Adipose tissue (tissue), 3 donors: ENCODE results near the gene IFNGR2. TPM values are rescaled to one million over a fixed set of nuclear protein-coding genes. Genes with fewer than 3 reads are reported as not detected.
"Not testable (repeated sequence)": the region's sequence is repeated elsewhere in the genome, so short reads cannot be mapped to it uniquely, and the experiment has no call there.

ENCODE experiments used
- H3K27ac ChIP-seq: one replicate; pipeline ENCODE4 v1.5.1; 2013; ENCODE audit warnings: low read depth, low read length
- WGBS, 3 donors: extraction: QIAGEN DNeasy Blood & Tissue Kit; methylation state at CpG; one replicate each; pipeline ENCODE4 v1.1.7; 2013; 5-methylcytosine and 5-hydroxymethylcytosine counted together
- polyA plus RNA-seq, 3 donors: library from polyadenylated mRNA; stranded (reverse); fragments of 200-250 nt; gene quantifications; one replicate each; pipeline ENCODE4 v1.2.3, GENCODE V29; 2013
- donor health status: healthy with polysubstance abuse.
- donor health status: Bipolar disorder and iron deficiency.
- donor health status: healthy.

The IFNGR2 gene
- polyA plus RNA-seq, 3 donors, result 16.8 to 125 (median 87.6) TPM

DNA sequence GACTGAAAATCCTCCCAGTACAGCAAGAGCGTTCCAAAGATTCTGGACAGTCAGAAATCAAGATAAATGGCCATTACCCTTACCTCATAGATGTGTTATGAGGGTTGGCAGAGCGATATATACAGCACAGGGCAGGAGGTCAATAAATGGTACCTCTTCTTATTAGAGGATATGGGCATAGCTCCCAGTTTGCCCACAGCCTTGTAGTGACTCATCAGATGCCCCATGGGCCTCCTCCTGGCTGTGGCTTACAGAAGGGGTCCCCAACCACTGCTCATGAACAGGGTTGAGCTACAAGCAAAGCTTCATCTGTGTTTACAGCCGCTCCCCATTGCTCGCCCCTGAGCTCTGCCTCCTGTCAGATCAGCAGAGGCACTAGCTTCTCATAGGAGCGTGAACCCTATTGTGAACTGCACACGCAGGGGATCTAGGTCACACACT is 7.3 kb upstream of the IFNGR2 start:
- H3K27ac ChIP-seq, result no peak overlapping the region
- WGBS, 3 donors, result 66 to 72% (median 70%) methylated on average over 6 of the region's 6 CpGs

DNA sequence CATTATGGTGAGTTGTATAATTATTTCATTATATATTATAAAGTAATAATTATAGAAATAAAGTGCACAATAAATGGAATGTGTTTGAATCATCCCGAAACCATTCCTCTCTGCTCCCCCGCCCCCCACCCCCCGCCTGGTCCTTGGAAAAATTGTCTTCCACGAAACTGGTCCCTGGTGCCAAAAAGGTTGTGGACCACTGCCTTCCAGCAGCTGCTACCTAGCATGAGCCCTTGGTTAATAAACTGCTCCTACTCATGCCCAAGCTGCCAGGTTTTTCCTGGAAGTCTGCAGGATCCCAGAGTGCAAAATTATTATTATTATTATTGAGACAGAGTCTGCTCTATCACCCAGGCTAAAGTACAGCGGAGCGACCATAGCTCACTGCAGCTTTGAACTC is 6.8 kb upstream of the IFNGR2 start:
- no peak overlapping the region for H3K27ac ChIP-seq
- WGBS, 3 donors, result 74 to 86% (median 75%) methylated on average over 6 of the region's 6 CpGs

DNA sequence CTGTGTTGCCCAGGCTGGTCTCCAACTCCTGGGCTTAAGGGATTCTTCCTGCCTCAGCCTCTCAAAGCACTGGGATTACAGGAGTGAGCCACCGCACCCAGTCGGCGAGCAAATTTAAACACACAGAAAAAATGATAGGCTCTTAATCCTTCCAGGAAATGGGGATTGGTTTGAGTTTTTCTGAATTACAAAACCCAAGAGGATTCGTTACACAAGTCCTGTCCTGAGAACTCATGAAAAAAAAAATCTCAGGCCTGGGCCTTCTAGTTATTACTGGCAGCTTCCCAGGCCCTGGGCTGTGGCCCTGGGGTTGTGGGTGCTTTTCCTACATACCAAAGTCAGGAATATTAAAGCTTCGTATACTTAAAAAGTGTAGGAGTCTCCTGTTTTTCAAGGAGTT is 6.3 kb upstream of the IFNGR2 start:
- WGBS, 3 donors, result 44 to 80% (median 45%) methylated on average over 5 of the region's 5 CpGs

DNA sequence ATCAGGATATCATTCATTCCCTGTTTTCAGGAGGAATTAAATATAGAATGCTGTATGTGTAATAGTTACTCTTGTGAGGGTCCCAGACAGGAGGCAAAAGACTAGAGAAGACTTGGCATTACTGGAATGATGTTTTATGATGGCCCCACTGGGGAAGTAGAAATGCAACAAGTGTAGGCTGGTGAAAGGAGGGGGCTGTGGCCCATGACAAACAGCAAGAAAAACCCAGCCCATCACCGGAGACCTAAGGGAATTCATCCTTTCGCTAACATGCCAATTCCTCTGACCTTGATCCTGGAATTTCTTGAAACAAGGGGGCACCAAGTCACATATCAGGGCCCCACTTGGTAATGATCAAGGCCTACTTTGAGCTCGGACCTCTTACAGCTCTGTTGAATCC is 5.5 kb upstream of the IFNGR2 start:
- H3K27ac ChIP-seq, result no peak overlapping the region
- WGBS, 3 donors, result 83 to 96% (median 91%) methylated on average over 3 of the region's 3 CpGs

More for the DNA sequence above, 6.3 kb upstream of the IFNGR2 start:
- no peak overlapping the region for H3K27ac ChIP-seq

DNA sequence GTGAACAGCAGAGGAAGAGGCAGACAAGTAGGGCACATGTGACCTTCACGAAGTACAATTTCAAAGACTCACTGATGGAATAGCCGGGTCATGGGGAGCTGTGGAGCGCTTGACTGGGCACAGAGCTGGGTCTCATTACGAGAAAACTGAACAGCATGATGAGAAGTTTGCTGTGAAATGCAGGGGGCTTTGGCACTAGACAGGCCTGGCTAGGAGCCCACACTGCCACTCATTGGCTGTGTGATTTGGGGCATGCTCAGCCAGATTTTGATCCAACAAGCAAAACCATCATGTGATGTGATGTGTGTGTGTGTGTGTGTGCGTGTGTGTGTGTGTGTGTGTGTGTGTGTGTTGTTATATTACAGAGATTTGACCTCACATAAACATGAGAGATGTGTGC is 4.9 kb upstream of the IFNGR2 start:
- 80 to 92% (median 87%) methylated on average over 5 of the region's 5 CpGs for WGBS, 3 donors
- no peak overlapping the region for H3K27ac ChIP-seq

DNA sequence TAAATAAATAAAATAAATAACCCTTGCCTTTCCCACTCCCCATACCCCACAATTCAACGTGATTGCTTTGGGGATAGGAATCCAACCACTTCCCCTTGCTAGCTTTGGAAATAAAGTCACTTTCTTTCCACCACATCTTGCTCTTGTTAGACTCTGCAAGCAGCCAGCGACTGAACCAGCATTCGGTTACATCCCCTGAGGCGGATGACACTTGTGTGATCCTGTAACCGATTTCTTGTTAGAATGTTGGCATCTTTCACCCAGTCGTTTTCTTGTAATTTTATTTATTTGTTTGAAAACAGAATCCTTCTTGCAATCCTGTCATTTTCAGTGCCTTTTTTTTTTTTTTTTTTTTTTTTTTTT is 1.6 kb upstream of the IFNGR2 start:
- no peak overlapping the region for H3K27ac ChIP-seq
- 45 to 86% (median 48%) methylated on average over 6 of the region's 6 CpGs for WGBS, 3 donors

DNA sequence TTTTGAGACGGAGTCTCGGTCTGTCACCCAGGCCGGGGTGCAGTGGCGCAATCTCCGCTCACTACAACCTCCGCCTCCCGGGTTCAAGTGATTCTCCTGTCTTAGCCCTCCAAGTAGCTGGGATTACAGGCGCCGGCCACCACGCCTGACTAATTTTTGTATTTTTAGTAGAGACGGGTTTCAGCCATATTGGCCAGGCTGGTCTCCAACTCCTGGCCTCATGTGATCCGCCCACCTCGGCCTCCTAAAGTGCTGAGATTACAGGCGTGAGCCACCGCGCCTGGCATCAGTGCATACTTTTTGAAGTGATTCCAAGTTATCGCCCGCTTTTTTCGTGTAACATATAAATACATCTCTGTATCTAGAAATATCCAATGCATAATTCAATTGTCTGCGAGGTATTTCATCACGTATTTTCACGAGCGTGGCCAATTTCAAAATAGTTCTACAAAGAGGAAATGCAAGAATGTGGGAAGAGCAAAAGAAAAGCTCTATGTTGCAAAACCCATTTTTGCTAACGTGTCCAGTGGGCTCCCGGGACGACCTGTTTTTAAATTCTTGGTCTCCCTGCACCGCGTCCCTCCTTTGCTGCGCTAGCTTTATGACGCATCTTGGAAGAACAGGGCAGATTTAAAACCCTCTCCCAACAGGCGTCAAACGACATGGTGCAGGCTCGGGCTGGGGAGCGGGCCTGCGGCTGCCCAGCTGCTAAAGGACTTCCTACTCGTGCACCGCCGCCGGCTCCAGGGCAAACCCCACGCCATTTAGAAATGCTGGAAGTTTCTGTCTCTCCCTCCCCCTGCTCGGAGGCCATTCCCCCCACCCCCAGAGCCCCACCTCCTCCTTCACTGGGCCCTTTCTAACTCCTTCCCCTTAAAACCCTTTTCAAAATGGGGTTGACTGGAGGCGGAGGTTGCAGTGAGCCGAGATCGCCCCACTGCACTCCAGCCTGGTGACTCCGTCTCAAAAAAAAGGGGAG is 923 bp upstream of the IFNGR2 start:
- H3K27ac ChIP-seq, result peak overlapping the region; percentile 100
- 31 to 58% (median 33%) methylated on average over 42 to 45 of the region's 45 CpGs for WGBS, 3 donors

DNA sequence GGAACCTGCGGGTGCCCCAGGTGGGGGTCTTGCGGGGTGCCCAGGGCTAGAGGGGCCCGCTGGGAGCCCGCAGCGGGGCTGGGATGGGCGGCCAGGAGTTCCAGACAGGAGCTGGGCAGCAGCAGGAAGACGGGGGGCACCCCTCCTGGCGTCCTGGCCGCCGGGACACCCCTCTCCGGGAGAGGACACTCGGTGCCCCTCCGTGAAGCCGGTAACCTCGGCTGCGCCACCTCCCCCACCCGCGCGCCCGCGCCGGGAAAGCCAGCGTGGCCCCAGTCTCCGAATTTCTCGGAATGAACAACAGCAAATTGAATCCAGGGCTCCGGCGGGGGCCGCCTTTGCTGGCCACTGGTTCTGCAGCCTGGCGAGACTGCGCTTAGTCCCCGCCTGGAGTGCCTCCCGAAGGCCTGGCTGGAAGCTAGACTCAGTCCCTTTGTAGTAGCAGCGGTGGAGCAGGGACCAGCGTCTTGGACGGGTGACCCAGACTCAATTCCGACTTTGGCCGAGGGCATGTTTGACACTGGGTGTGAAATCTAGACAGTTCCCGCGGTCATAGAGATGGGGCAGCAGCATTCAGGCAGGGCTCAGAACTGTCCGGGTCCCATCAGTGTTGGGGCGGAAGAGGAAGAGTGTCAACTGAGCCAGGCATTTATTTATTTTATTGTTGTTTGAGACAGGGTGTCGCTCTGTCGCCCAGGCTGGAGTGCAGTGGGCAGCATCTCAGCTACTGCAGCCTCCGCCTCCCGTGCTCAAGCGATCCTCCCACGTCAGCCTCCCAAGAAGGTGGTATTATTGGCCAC is 773 bp downstream of the IFNGR2 start:
- H3K27ac ChIP-seq, result peak overlapping the region; percentile 100
- WGBS, 3 donors, result 1 to 4% (median 2%) methylated on average over 43 to 47 of the region's 47 CpGs

DNA sequence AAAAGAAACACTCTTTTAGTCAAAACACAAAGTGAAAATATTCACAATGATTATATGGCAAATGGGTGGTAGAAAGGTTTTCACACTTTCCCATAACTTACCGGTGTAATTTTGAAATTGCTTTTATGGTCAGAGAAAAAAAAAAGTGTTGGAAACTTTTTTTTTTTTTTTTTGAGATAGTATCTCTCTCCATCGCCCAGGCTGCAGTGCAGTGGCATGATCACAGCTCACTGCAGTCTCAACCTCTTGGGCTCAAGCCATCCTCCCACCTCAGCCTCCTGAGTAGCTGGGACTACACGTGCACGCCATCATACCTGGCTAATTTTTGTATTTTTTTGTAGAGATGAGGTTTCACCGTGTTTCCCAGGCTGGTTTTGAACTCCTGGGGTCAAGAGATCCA is 3.3 kb downstream of the IFNGR2 start:
- H3K27ac ChIP-seq, result no peak overlapping the region
- 63 to 66% (median 66%) methylated on average over 5 of the region's 5 CpGs for WGBS, 3 donors

DNA sequence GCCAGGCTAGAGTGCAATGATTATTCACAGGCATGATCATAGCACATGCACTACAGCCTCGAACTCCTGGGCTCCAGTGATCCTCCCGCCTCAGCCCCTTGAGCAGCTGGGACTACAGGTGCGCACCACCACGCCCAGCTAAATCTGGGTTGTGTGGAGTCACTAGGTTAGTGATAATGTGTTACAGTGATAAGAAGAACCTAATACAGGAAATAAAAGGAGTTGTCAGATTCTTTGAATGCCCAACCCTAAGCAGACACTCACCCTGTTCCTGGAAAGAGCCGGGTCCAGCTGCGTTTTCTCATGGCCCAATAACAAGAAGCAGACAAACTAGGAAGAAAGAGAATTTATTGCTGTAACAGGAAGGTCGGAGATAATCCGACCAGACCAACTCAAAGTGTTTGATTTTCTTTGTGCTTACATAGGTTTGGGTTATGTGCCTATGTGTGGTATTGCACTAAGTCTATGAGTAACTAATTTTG is 8.8 kb downstream of the IFNGR2 start:
- H3K27ac ChIP-seq, result no peak overlapping the region
- 42 to 78% (median 71%) methylated on average over 8 of the region's 8 CpGs for WGBS, 3 donors

DNA sequence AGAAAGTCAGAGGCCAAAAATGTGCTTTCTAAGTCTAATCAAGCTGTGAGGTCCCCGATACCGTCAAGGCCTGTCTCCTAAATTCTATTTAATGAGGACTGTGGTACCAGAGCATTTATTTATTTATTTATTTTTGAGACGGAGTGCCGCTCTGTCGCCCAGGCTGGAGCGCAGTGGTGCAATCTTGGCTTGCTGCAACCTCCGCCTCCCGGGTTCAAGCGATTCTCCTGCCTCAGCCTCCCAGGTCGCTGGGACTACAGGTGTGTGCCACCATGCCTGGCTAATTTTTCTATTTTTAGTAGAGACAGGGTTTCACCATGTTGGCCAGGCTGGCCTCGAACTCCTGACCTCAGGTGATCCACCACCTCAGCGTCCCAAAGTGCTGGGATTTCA is 9.2 kb downstream of the IFNGR2 start:
- 73 to 95% (median 87%) methylated on average over 12 of the region's 12 CpGs for WGBS, 3 donors
- not testable (repeated sequence) for H3K27ac ChIP-seq

DNA sequence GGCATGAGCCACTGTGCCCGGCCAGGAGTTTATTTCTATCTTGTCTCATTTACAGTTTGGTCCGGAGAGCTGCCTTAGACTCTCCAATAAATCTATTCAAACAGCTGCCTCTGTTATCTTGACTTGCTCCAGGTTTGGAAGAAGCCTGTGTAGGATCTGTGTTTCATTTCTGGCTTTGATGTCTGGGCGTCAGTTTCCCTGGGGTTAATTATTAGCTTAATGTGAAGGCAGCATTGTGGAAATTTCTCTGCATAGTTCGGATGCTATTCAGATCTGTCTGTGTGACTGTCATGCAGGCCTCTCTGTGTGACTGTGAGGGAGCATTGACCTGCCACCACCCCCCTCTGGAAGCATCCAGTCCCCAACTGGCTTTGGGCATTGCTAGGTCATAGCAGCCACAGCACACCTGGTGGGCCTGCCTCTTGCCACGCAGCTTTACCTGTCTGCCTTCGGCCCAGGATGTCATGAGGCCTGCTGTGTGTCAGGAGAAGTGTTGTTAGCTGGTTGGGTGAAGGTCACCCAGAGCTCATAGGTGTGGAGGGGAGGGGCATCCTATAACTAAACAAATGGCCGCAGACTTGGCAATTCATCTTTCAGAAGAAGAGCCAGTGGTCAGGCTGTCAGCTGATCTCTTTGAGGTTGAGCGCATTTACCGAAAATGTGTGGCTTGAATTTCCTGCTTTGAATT is 9.8 kb downstream of the IFNGR2 start:
- WGBS, 3 donors, result 35 to 63% (median 63%) methylated on average over 9 of the region's 9 CpGs
- H3K27ac ChIP-seq, result no peak overlapping the region

DNA sequence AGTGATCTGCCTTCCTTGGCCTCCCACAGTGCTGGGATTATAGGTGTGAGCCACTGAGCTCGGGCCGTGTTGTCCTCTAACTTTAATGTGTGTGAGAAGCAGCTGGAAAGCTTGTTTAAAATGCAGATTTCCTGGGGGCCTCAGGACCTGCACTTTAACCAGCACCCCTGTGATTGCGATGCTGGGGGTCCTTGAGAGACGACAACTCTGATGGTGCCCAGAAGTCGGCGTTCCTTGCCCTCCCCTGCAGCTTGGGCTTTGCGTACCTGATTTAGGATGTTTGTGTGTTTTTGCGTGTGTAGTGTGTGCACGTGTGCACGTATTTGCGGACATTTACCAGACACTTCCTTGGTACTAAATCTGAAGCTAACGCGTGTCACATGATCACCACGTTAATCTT is 10.9 kb downstream of the IFNGR2 start:
- WGBS, 3 donors, result 81 to 91% (median 90%) methylated on average over 14 of the region's 14 CpGs
- H3K27ac ChIP-seq, result no peak overlapping the region

DNA sequence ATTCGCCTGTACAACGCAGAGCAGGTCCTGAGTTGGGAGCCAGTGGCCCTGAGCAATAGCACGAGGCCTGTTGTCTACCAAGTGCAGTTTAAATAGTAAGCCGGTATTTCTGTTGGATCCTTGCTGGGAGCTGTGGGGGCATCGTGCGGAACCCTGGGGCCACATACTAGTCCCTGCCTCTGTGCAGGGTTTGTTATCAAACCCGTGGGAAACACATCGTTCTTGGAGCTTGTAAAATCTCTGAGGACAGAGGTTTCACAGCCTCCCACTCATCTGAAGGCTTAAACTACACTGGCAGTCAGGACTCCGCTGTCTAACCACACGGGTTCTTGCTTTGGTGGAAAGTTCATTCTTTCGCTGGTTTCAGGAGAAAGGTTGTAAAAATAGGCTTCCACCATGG is 11.7 kb downstream of the IFNGR2 start:
- H3K27ac ChIP-seq, result no peak overlapping the region
- WGBS, 3 donors, result 82 to 88% (median 84%) methylated on average over 11 of the region's 11 CpGs

DNA sequence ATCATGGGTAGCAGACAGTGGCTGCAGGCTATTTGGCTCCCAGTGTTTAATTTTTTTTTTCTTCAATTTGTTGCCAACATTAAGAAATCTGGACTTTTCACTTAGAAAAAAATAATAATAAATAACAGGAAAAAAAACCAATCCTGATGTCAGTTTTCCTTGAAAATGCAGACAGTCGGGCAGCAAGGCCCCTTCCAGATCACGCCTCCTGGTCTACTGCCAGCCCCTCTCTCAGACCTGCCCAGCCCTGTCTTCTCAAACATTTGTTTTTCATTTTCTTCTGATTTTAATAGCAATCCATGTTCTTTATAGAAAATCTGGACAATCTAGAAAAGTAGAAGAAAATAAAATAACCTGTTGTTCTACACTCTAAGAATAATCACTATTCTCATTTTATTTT is 15.5 kb downstream of the IFNGR2 start:
- no peak overlapping the region for H3K27ac ChIP-seq
- WGBS, 3 donors, result 40 to 55% (median 45%) methylated on average over 2 of the region's 2 CpGs

DNA sequence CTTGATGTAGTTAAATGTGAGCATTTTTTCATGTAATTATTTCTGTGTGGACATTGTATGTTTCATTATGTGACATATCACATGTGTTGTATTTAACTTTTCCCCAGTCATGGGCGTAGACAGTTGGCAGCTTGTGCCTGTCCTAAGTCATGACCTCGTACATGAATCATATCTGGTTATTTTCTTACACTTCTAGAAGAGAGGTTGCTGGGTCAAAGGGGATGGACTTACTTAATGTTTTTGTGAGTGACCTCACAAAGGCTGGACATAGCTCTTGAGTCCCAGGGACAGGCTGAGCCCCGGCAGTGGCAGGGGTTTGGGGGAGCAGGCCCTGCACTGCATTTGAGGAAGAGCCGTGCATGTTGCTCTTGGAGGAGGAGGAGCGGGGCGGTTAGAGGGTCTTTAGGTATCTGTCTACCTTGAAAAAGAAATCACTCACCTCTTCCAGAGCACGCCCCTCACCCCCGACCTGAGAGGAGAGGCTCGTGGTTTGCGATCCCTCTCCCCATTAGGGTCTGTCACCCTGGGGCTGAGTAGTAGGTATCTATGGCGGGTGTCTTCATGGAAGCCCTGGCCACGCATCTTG is 16.4 kb downstream of the IFNGR2 start:
- WGBS, 3 donors, result 74 to 86% (median 76%) methylated on average over 11 to 12 of the region's 12 CpGs
- H3K27ac ChIP-seq, result no peak overlapping the region

DNA sequence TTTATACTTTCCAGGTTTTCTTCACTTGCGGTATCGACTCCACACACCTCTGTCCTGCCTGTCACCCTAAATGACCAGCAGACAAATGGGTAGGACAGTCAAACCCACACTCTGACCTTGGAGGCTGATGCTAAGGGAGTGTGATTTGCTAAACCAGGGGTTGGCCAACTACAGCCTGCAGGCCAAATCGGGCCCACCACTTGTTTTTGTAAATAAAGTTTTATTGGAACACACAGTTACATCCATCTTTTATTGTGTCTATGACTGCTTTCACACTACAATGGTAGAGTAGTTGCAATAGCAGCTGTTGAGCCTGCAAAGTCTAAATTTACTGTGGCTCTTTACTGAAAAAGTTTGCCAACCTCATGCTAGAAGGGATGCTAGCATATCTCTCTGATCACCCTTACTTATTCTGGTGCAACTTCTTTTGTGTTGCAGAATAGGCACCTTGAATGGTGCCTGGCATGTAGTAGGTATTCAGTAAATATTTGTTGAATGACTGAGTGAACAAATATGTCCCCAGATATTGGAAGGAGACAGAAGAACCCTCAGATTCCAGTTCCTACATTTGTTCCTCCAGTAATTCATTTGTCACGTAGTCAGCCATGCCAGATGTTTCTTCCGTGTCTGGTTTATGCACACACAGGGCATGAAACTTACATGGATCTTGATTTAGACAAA is 18.6 kb downstream of the IFNGR2 start:
- H3K27ac ChIP-seq, result no peak overlapping the region
- WGBS, 3 donors, result 94 to 97% (median 96%) methylated on average over 5 of the region's 5 CpGs

DNA sequence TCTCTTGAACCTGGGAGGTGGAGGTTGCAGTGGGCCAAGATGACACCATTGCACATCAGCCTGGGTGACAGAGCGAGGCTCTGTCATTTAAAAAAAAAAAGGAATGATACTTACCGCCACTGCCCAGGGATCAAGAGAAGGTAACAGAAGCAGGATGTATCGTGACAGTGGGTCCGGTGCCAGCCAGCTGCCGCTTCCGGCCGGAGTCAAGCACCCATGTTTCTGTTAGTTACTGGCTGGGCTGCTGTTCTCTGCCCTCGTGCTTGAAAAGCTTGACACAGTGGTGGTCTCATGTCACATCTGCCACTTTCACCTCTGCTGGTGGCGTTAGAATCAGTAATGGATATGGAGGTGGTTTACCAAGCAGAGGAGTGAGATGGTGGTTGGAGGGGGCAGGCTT is 21.0 kb downstream of the IFNGR2 start:
- WGBS, 3 donors, result 94 to 96% (median 96%) methylated on average over 9 of the region's 9 CpGs
- no peak overlapping the region for H3K27ac ChIP-seq
